Activated CD4-positive, alpha-beta T cell treated with anti-CD3 and anti-CD28 coated beads, Interleukin-2, amount 10 ng/mL, durations not matched to agents 7 days and 5 days (primary cell): Measurements from ENCODE around the gene DNAH14. TPM values are rescaled to one million over a fixed set of nuclear protein-coding genes. Genes with fewer than 3 reads are reported as not detected.
"Not testable (repeated sequence)": the region's sequence is repeated elsewhere in the genome, so short reads cannot be mapped to it uniquely, and the experiment has no call there.

Experiments used
- CTCF ChIA-PET: fragments of 350-600 bp; sonication (Branson Sonifier 250); formaldehyde crosslinking; loops from one replicate; lab custom pipeline; 2021; ENCODE audit warnings: antibody characterized with exemption; lab: Charles Lee
- POLR2A ChIA-PET: fragments of 350-600 bp; sonication (Branson Sonifier 250); formaldehyde crosslinking; loops from one replicate; lab custom pipeline; 2021; ENCODE audit warnings: antibody characterized with exemption; lab: Charles Lee
- DNase-seq: peaks from one replicate; pipeline ENCODE4 v3.0.0-alpha.2; 2020
- H3K27ac Mint-ChIP-seq: one replicate; pipeline ENCODE4 v1.8.0; 2021; ENCODE audit warnings: mild to moderate bottlenecking, moderate library complexity, mixed read lengths
- H3K27me3 Mint-ChIP-seq: one replicate; pipeline ENCODE4 v1.8.0; 2021; ENCODE audit warnings: mixed read lengths
- H3K36me3 Mint-ChIP-seq: one replicate; pipeline ENCODE4 v1.8.0; 2021; ENCODE audit warnings: low read depth, mixed read lengths
- H3K4me1 Mint-ChIP-seq: one replicate; pipeline ENCODE4 v1.8.0; 2021; ENCODE audit warnings: mixed read lengths
- H3K4me3 Mint-ChIP-seq: one replicate; pipeline ENCODE4 v1.8.0; 2021; ENCODE audit warnings: mild to moderate bottlenecking, moderate library complexity, mixed read lengths
- H3K9me3 Mint-ChIP-seq: one replicate; pipeline ENCODE4 v1.8.0; 2021; ENCODE audit warnings: mixed read lengths
- total RNA-seq, 2 experiments: library from RNA; stranded (reverse); gene quantifications; one replicate each; pipeline ENCODE4 v1.2.3, GENCODE V29; 2021

Gene DNAH14
- total RNA-seq, result under 1 TPM; 0.40 to 0.82 TPM

DNA sequence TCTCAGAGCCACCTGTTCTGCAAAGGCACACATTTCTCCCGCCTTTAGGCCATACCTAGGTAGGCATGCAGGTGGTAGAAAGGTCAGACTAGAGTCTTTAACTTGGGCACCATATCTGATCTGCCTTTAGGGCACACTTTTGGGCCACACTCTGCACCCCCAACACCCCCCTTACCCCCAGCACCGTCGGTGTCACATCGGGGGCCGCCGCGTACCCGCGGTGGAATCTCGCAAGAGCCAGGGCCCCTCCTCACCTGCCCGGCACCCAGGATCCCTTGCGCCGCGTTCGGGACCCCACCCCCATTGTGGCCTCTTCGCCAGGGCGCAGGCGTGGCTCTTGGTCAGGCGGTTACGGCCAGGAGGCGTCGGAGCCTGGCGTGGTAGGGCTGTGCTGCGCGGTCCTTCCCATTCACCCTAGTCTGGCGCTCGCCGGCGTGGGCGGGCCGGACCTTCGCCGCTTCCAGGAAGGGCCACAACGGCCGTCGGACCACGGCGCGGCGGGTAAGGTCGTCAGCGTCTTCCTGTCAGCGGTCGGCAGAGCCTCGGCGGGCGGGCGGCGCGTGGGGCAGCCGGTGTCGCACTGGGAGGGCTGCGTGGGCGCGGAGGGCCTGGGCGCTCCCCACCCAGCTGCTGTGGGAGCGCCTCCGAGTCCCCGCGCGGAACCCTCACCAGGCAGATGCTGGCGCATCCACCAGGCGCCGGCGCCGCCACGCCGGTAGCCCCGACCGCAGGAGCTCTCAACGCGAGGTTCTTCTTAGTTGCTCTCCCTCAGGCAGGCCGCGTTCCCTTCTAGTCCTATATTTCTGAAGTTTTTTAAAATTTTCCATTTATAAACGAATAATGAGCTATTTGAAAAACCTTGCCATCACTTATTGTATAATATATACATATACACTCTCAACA is at the start of gene DNAH14:
DNAH14 (plus strand) TSS at position 341 of the 903 bp plus-strand sequence. CDS start 23,028 bp downstream, outside the sequence.
- CTCF ChIA-PET, result interaction anchor here (0.6 kb wide), 1 partner anchor 840 kb away, joined by 3 read pairs; no protein-coding TSS in a partner anchor
- Mint-ChIP-seq H3K4me1 (peaks cover 3% of the 10 kb centered on the region), H3K36me3 (peaks cover 8% of the 10 kb centered on the region)

DNA sequence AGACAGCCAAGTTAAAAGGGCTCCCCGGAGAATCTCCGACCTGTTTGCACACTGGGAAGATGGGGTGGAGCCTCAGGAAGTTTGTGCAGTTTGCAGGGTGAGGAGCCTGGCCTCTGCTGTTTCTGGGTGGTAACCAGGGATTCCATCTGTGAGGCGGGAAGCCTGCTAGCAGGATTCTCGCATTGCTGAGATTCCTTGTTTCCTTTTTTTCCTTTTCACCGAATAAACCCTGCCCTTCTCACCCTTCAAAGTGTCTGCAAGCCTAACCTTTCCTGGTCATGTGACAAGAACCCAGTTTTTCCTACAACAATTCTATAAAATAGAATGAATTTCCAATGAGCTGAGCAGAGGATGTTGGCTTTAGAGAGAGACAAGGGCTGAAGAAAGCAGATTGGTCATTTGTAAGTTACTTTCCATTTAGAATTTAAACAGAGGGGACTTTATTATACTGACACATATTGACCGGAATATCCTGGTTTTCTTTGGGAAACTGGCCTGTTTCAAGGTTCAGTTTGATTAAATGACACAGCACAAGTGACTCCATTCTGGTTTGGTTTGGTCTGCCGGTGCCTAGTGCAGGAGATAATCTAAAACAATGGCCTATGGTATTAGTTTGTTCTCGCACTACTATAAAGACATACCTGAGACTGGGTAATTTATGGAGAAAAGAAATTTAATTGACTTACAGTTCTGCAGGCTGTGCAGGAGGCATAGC is 48.7 kb upstream of the DNAH14 start:
- Mint-ChIP-seq H3K9me3 (peaks cover 4% of the 10 kb centered on the region), H3K4me3 (no peak overlapping the region), H3K36me3 (no peaks in the 10 kb centered on the region), H3K27ac (no peak overlapping the region), H3K4me1 (no peaks in the 10 kb centered on the region), H3K27me3 (peaks cover 10% of the 10 kb centered on the region)
- POLR2A ChIA-PET, result no interaction called here
- DNase-seq, result no peak
- CTCF ChIA-PET, result interaction anchor here (0.6 kb wide), 1 partner anchor 28 kb away, joined by 3 read pairs; no protein-coding TSS in a partner anchor

More for the DNA sequence above, at the start of gene DNAH14:
- POLR2A ChIA-PET, result no interaction called here
- Mint-ChIP-seq H3K27ac (no peak within 1 kb of the TSS), H3K9me3 (peaks cover 23% of the 10 kb centered on the region), H3K4me3 (peak within 1 kb of the TSS; percentile 59), H3K27me3 (peaks cover 28% of the 10 kb centered on the region)
- no peak for DNase-seq

DNA sequence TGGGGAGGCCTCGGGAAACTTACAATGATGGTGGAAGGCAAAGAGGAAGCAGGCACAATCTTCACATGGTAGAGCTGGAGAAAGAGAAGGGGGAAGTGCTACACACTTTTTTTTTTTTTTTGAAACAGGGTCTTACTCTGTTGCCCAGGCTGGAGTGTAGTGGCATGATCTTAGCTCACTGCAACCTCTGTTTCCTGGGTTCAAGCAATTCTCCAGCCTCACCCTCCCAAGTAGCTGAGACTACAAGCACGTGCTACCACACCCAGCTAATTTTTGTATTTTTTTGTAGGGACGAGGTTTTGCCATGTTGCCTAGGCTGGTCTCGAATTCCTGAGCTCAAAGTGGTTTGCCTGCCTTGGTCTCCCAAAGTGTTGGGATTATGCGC is 48.2 kb upstream of the DNAH14 start:
- DNase-seq, H3K27me3 Mint-ChIP-seq, H3K4me1 Mint-ChIP-seq, H3K9me3 Mint-ChIP-seq, H3K36me3 Mint-ChIP-seq, H3K4me3 Mint-ChIP-seq, H3K27ac Mint-ChIP-seq, POLR2A ChIA-PET: not testable (repeated sequence)
- CTCF ChIA-PET, result interaction anchor here (0.6 kb wide), 1 partner anchor 27 kb away, joined by 3 read pairs; no protein-coding TSS in a partner anchor

DNA sequence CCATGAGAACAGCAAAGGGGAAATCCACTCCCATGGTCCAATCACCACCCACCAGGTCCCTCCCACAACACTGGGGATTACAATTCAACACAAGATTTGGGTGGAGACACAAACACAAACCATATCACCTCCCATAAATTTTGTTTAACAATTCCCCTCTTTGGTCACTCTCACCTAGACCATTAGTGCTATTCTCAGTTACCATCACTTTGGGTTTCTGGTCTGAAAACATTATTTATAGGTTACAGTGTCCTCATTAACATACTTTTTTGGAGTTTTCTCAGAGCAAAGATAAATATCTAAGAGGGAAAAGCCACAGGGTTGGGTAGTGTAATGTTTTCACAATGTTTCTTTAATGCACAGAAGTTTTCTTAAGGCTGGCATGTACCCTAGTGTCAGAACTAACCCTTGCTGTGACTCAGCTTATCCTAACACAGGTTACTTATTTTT is 47.7 kb upstream of the DNAH14 start:
- peaks cover 2% of the 10 kb centered on the region for H3K27me3 Mint-ChIP-seq
- H3K4me1 Mint-ChIP-seq, result no peaks in the 10 kb centered on the region
- no peak overlapping the region for H3K27ac Mint-ChIP-seq
- no peak for DNase-seq
- H3K36me3 Mint-ChIP-seq, result no peaks in the 10 kb centered on the region
- no peak overlapping the region for H3K4me3 Mint-ChIP-seq
- ChIA-PET POLR2A (no interaction called here), CTCF (interaction anchor here (0.7 kb wide), 1 partner anchor 69 kb away, joined by 3 read pairs; no protein-coding TSS in a partner anchor)
- H3K9me3 Mint-ChIP-seq, result peaks cover 4% of the 10 kb centered on the region

DNA sequence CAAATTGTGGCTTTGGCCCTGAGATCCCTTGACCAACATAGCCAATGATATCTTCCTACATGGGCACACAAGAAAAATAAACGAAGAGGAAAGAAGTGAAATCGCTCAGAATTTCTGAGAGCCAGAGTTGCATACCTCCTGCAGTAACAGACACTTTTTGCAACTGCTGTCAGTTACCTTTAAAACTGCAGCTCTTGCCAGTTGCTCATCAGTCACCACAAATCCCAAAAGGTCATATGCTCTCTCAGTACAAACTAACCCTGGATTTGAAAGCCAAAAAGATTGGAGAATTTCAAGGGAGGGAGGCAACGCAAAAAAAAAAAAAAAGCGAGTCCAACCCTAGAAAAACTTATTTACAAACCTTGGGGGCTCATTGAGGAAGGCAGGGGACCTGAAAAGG is 47.2 kb upstream of the DNAH14 start:
- Mint-ChIP-seq H3K4me3 (no peak overlapping the region), H3K9me3 (peaks cover 4% of the 10 kb centered on the region), H3K4me1 (no peaks in the 10 kb centered on the region), H3K27ac (no peak overlapping the region), H3K27me3 (peaks cover 2% of the 10 kb centered on the region), H3K36me3 (no peaks in the 10 kb centered on the region)
- POLR2A ChIA-PET, result no interaction called here
- no peak for DNase-seq
- CTCF ChIA-PET, result interaction anchor here (0.7 kb wide), 1 partner anchor 68 kb away, joined by 3 read pairs; no protein-coding TSS in a partner anchor

DNA sequence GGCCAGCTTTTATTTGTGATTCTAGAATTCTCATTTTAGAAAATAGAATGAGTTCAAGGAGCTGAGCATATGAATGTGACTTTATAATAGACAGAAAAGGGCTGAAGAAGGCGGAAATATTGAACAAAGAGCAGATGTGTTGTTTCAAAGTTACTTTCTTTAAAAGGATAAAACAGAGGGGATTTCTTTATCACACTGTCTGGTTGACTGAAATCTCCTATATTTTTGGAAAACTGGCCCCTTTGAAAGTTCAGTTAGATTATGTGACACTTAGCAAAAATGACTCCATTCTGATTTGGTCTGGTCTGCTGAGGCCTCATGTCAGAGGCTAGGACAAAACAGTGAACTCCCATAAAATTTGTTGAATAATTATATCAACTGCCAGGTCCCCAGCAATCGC is 46.4 kb upstream of the DNAH14 start:
- no peaks in the 10 kb centered on the region for H3K4me1 Mint-ChIP-seq
- H3K27ac Mint-ChIP-seq, result no peak overlapping the region
- ChIA-PET POLR2A (no interaction called here), CTCF (no interaction called here)
- peaks cover 4% of the 10 kb centered on the region for H3K9me3 Mint-ChIP-seq
- no peaks in the 10 kb centered on the region for H3K36me3 Mint-ChIP-seq
- DNase-seq, result no peak
- H3K4me3 Mint-ChIP-seq, result no peak overlapping the region
- peaks cover 2% of the 10 kb centered on the region for H3K27me3 Mint-ChIP-seq

DNA sequence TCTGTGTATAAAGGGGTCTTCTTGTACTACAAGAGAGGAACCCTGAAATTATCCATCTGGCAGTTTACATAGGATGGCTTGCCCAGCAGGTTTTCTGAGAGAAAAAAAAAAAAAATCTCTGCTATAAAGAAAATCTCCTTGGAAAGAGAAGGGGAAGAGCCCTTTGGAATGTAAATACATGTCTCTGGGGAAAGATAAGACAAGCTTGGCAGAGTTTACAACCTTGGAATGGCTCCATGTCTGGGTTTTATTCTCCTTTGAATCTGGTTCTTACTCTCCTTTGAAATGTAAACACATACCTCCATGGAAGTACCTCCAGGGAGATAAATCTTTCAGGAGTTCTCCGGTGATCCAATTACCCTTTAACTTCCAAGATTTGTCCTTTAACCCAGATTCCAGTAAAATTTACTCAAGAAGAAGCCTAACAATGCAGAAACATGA is 45.1 kb upstream of the DNAH14 start:
- POLR2A ChIA-PET, result no interaction called here
- Mint-ChIP-seq H3K36me3 (no peaks in the 10 kb centered on the region), H3K4me3 (no peak overlapping the region), H3K9me3 (peaks cover 4% of the 10 kb centered on the region), H3K27ac (no peak overlapping the region), H3K4me1 (no peaks in the 10 kb centered on the region), H3K27me3 (peaks cover 2% of the 10 kb centered on the region)
- CTCF ChIA-PET, result no interaction called here
- no peak for DNase-seq

DNA sequence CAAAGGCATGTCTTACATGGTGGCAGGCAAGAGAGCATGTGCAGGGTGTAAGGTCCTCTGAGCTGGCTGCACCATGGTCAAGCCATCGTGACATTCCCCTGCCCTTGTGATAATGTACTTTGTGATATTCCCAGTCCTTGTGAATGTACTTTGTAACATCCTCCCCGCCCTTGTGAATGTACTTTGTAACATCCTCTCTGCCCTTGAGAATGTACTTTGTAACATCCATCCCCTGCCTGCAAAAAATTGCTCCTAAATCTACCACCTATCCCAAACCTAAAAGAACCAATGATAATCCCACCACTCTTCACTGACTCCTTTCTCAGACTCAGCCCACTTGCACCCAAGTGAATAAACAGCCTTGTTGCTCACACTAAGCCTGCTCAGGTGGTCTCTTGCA is 44.1 kb upstream of the DNAH14 start:
- POLR2A ChIA-PET, CTCF ChIA-PET, H3K36me3 Mint-ChIP-seq, H3K4me3 Mint-ChIP-seq, H3K27me3 Mint-ChIP-seq, H3K4me1 Mint-ChIP-seq, DNase-seq, H3K27ac Mint-ChIP-seq, H3K9me3 Mint-ChIP-seq: not testable (repeated sequence)

DNA sequence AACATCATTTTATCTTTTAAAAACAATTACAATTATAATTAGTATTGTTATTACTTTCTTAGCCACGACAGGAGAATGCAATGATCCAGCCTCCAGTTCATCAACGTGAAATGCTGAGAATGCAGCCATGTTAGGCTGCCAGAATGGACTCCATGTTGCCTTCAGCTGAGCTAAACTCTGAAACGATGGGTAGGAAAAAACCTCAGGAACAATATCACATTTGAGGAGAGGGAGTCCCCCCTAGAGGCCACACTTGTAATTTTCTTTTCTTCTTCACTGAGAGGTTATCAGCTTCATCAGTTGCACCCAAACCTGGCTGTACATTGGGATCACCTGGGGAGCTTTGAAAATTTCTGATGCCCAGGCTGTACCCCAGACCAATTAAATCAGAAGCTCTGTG is 34.6 kb upstream of the DNAH14 start:
- ChIA-PET CTCF (interaction anchor here (1.6 kb wide), 1 partner anchor 9 kb away, joined by 4 read pairs; no protein-coding TSS in a partner anchor), POLR2A (no interaction called here)
- Mint-ChIP-seq H3K27ac (no peak overlapping the region), H3K27me3 (no peaks in the 10 kb centered on the region), H3K9me3 (peaks cover 5% of the 10 kb centered on the region), H3K4me1 (no peaks in the 10 kb centered on the region), H3K4me3 (no peak overlapping the region), H3K36me3 (no peaks in the 10 kb centered on the region)
- DNase-seq, result no peak

DNA sequence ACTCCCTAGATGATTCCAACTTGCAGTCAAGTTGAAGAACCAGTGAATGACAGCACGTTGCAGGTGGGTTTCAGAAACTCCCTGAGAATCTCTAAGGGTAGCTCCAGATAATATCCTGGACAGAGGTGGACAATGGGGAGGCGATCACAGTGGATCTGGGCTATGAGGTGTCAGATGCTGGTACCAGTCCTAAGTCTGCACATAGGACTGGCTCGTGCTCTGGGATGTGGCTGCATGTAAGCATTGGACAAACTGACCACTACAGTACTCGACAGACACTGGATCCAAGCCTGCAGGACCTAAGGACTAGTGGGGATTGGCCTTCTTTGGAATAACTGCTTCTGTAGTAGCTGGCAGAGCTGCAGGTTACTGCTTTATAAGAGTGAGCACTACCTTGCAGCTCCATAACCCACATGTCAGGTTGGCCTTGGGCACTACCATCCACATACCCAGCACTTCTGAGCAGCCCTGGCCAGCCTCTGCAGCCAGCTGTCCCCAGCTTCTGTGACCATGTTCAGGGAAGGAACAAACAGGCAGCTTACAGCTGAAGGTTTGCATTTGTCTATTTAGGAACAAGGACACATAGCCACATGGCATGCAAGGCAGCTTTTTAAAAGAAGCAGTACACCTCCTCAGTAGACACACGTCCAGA is 33.2 kb upstream of the DNAH14 start:
- DNase-seq, result no peak
- H3K9me3 Mint-ChIP-seq, result peaks cover 5% of the 10 kb centered on the region
- H3K27me3 Mint-ChIP-seq, result peaks cover 3% of the 10 kb centered on the region
- H3K27ac Mint-ChIP-seq, result no peak overlapping the region
- H3K4me3 Mint-ChIP-seq, result no peak overlapping the region
- H3K4me1 Mint-ChIP-seq, result no peaks in the 10 kb centered on the region
- ChIA-PET POLR2A (no interaction called here), CTCF (no interaction called here)
- H3K36me3 Mint-ChIP-seq, result no peaks in the 10 kb centered on the region

DNA sequence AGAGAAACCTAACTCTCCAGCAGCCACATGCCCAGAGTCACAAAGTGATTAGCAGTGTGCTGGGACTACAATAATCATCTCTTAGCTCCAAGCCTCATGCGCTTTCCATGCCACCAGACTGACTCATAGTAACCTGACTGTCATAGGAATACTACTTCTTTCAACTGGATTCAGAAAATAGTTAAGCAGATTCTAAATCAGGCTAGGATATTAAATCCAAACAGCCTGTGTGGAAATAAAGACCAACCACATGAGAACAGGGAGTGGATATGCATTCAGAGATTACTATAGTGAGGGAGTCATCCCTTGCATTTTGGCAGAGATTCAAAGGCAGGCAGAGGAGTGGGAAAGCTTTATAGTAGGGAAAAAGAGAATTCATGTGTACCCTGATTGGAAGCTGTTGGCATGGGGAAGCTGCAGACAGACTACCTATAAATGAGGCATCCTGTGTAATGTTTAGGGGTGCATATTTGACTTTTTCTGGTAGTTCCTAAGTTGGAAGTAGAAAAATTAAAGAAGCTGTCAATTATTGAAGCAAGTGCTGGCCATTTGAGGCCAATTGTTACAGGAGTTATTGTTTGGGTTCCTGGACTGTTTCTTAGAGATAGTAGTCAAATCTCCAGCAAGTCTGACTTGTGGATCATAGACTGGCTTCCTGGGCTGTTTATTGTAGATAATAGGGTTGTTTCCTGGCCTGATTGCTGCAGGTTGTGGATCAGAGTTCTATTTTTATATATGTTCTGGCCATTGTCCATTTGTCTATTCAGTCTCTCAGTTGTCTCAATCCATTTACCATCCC is 31.7 kb upstream of the DNAH14 start:
- Mint-ChIP-seq H3K27ac (no peak overlapping the region), H3K4me3 (no peak overlapping the region), H3K4me1 (no peaks in the 10 kb centered on the region), H3K27me3 (peaks cover 12% of the 10 kb centered on the region), H3K9me3 (peaks cover 5% of the 10 kb centered on the region), H3K36me3 (no peaks in the 10 kb centered on the region)
- ChIA-PET CTCF (no interaction called here), POLR2A (no interaction called here)
- DNase-seq, result no peak

DNA sequence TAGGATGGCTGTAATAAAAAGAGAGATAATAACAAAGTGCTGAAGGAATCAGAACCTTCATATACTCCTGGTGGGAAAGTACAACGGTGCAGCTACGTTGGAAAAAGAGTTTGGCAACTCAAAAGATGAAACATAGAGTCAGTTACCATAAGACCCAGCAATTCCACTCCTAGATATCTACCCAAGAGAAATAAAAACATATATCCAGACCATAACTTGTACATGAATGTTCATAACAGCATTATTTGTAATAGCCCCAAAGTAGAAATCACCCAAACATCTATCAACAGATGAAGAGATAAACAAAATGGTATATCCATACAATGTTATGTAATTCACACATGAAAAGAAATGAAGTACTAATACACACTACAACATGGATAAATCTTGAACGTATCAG is 30.5 kb upstream of the DNAH14 start:
- Mint-ChIP-seq H3K36me3 (no peaks in the 10 kb centered on the region), H3K27me3 (peaks cover 12% of the 10 kb centered on the region), H3K27ac (no peak overlapping the region), H3K9me3 (peaks cover 5% of the 10 kb centered on the region), H3K4me3 (no peak overlapping the region), H3K4me1 (no peaks in the 10 kb centered on the region)
- POLR2A ChIA-PET, result no interaction called here
- CTCF ChIA-PET, result no interaction called here
- no peak for DNase-seq
